T1000 (cell line): ENCODE results near the gene PMVK.

Source experiments
- DNase-seq: peaks from one replicate; lab custom pipeline; 2025; ENCODE audit warnings: mixed read lengths; lab: John Stamatoyannopoulos, UW

Gene PMVK

DNA sequence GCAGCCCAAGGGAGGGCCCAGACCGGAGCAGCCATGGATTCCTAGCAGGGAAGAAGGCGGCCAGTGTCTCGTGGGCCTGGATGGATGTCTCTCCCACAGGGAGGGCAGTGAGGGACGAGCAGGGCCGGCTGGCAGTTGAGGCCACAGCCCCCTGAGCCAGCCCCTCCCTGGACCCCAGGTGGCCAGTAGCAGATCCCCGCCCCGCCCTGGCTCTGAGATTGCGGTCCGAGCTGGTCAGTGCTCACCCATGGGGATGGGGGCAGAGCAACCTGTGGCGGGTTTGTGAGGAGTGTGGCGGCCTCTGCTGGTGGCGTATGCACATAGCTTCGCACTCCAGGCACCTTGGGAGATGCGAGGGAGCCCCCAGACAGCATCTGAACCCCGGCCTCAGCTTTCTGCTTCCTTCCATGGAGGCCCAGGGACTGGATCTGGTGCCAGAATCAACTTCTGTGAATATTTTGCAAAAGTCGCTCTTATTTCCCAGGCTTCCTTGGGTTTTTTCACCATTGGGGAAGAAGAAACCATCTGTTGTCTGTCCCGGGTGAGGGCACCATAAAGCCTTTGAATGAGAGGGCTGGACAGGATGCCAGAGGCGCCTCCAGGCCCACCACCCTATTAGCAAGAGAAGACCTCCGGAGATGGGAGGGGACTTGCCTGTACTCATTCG, 58.0 kb downstream of the PMVK start:
- DNase-seq: peak; percentile 39

DNA sequence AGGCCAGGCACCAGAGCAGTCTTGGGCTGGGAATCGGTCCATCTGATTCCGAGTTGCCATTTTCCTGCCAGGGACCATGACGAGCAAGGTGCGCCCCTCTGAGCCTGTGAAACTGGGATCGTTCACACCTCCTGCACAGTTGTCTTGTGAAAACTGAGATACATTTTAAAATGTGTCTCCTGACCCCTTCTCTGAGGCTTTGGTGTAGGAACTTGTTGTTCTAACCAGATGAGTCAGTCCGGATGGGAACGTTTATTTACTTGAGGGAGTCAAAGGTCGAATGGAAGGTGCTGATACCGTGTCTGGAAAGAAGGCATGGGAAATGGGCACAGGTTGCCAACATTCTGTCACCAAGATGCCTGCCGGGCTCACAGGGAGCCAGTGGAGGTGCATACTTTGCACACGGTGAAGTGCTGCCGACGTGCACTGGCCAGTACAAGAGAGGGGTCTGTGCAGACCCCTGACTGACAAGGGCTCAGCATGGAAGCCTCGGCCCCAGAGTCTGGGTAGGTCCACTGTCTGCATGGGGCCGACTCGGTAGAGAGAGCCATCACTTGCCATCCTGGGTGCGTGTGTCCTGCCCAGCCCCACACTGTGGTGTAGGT, 59.0 kb downstream of the PMVK start:
- DNase-seq: no peak

GRCh38 chr1:154876842-154877369, 59.6 kb downstream of the PMVK start:
- no peak for DNase-seq
